Keratinocyte (primary cell): Measurements from ENCODE around the gene KCNJ1. TPM values are rescaled to one million over a fixed set of nuclear protein-coding genes. Genes with fewer than 3 reads are reported as not detected.

Source experiments
- DNase-seq: peaks from one replicate; pipeline ENCODE4 v3.0.0-alpha.2; 2011; ENCODE audit warnings: low read depth, missing footprints, low spot score
- FAIRE-seq: peaks from 2 replicates; lab custom pipeline; 2011; peaks lifted over from hg19 to GRCh38; lab: Jason Lieb, UNC
- H2AFZ ChIP-seq: 2 replicates; pipeline ENCODE4 v1.6.0; 2012; ENCODE audit warnings: low read length, control low read depth, inconsistent platforms; ENCODE audit not compliant: control insufficient read depth
- H3K27ac ChIP-seq: 2 replicates; pipeline ENCODE4 v1.5.1; 2011; ENCODE audit warnings: low read length; ENCODE audit not compliant: control insufficient read depth, insufficient read depth
- H3K27me3 ChIP-seq: 3 replicates; pipeline ENCODE4 v1.6.0; 2011; ENCODE audit warnings: low read length; ENCODE audit not compliant: control insufficient read depth, insufficient read depth; ENCODE audit errors: extremely low read depth
- H3K36me3 ChIP-seq, 2 experiments: 2 replicates in 1 of 2; 3 replicates in 1 of 2; pipeline ENCODE4 v1.5.1; 2011; ENCODE audit warnings: low read length in 2 of 2, mild to moderate bottlenecking in 1 of 2; ENCODE audit not compliant: control insufficient read depth in 2 of 2, insufficient read depth in 2 of 2; ENCODE audit errors: extremely low read depth in 1 of 2
- H3K4me1 ChIP-seq: 3 replicates; pipeline ENCODE4 v1.5.1; 2011; ENCODE audit warnings: low read length; ENCODE audit not compliant: control insufficient read depth, insufficient read depth; ENCODE audit errors: extremely low read depth
- H3K4me2 ChIP-seq: 3 replicates; pipeline ENCODE4 v1.6.0; 2011; ENCODE audit warnings: low read depth, low read length; ENCODE audit not compliant: control insufficient read depth, insufficient read depth; ENCODE audit errors: extremely low read depth
- H3K4me3 ChIP-seq, 3 experiments: fragments of 200-600 bp in 1 of 3; sonication (generic) in 1 of 3; 2 replicates in 2 of 3; 3 replicates in 1 of 3; pipeline ENCODE4 v1.5.1; 2011 to 2016; ENCODE audit warnings: low read length in 3 of 3, mild to moderate bottlenecking in 3 of 3, control low read depth in 2 of 3, inconsistent platforms in 1 of 3, low read depth in 1 of 3, mixed read lengths in 1 of 3, mixed run types in 1 of 3, moderate library complexity in 1 of 3; ENCODE audit not compliant: control insufficient read depth in 2 of 3, insufficient read depth in 2 of 3; ENCODE audit errors: extremely low read depth in 1 of 3
- H3K79me2 ChIP-seq: 2 replicates; pipeline ENCODE4 v1.6.0; 2012; ENCODE audit warnings: low read length; ENCODE audit not compliant: control insufficient read depth, insufficient read depth
- H3K9ac ChIP-seq: 3 replicates; pipeline ENCODE4 v1.6.0; 2011; ENCODE audit warnings: low read length; ENCODE audit not compliant: control insufficient read depth, insufficient read depth; ENCODE audit errors: extremely low read depth
- H3K9me1 ChIP-seq: 3 replicates; pipeline ENCODE4 v1.6.0; 2011; ENCODE audit warnings: low read length; ENCODE audit not compliant: control insufficient read depth, insufficient read depth; ENCODE audit errors: extremely low read depth
- H3K9me3 ChIP-seq: 2 replicates; pipeline ENCODE4 v1.5.1; 2012; ENCODE audit warnings: low read depth, low read length; ENCODE audit not compliant: control insufficient read depth
- H4K20me1 ChIP-seq: 3 replicates; pipeline ENCODE4 v1.6.0; 2011; ENCODE audit warnings: low read length; ENCODE audit not compliant: control insufficient read depth, insufficient read depth; ENCODE audit errors: extremely low read depth
- EZH2 ChIP-seq: IDR thresholded peaks from one replicate; pipeline ENCODE4 v1.6.1; 2012; ENCODE audit warnings: inconsistent platforms, mild to moderate bottlenecking, low read length, moderate library complexity
- dilution Hi-C: fragments of 300-500 bp; cut with MboI; formaldehyde crosslinking; loops from one replicate; pipeline ENCODE4 v1.7.0; 2020; ENCODE audit warnings: low sequenced_read_pairs; ENCODE audit not compliant: extremely low pct_ligation_motif_present
- polyA plus RNA-seq, 5 experiments: library from polyadenylated mRNA; depleted of rRNA in 3 of 5; stranded (reverse) in 3 of 5; stranded (forward) in 1 of 5; unstranded in 1 of 5; fragments of >200 nt; gene quantifications; 1 replicate in 1 of 5; 2 replicates in 3 of 5; 3 replicates in 1 of 5; pipeline versions ENCODE4 v1.2.1 to v1.2.3, GENCODE V29; 2011 to 2012; ENCODE audit warnings: missing spikeins in 2 of 5, low read depth in 1 of 5, low replicate concordance in 1 of 5
- TF ChIP-seq, protein P1 (sequence below), 3 experiments: IDR thresholded peaks in 1 of 3; conservative IDR thresholded peaks in 1 of 3; optimal IDR thresholded peaks in 1 of 3; 2 replicates in 2 of 3; 3 replicates in 1 of 3; pipeline versions ENCODE3 to v1.5.1; 2011; ENCODE audit warnings: low read length in 3 of 3, mild to moderate bottlenecking in 3 of 3, moderate library complexity in 2 of 3, control low read depth in 1 of 3, inconsistent platforms in 1 of 3; ENCODE audit not compliant: insufficient read depth in 2 of 3; ENCODE audit errors: extremely low read depth in 1 of 3

The KCNJ1 gene
- polyA plus RNA-seq, 1 donor (not counting 4 experiments of a cell fraction or from before 2014, with no cell fraction given) = 0.12 TPM

DNA sequence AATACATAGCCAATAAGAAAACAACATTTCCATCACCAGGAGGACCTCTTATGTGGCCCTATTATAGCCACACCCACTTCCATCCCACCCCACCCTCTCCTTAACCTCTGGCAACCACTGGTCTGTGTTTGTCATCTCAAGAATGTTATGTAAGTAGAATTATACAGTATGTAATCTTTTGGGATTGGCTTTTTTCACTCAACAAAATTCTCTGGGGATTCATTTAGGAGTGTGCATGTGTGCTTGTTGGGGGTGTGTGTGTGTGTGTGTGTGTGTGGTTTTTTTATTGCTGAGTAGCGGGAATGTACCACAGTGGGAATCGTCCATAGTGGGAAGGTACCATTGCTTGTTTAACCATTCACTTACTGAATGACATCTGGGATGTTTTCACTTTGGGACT is 29.3 kb upstream of the KCNJ1 start:
- no peak for TF ChIP-seq EZH2
- TF ChIP-seq, protein P1, sequence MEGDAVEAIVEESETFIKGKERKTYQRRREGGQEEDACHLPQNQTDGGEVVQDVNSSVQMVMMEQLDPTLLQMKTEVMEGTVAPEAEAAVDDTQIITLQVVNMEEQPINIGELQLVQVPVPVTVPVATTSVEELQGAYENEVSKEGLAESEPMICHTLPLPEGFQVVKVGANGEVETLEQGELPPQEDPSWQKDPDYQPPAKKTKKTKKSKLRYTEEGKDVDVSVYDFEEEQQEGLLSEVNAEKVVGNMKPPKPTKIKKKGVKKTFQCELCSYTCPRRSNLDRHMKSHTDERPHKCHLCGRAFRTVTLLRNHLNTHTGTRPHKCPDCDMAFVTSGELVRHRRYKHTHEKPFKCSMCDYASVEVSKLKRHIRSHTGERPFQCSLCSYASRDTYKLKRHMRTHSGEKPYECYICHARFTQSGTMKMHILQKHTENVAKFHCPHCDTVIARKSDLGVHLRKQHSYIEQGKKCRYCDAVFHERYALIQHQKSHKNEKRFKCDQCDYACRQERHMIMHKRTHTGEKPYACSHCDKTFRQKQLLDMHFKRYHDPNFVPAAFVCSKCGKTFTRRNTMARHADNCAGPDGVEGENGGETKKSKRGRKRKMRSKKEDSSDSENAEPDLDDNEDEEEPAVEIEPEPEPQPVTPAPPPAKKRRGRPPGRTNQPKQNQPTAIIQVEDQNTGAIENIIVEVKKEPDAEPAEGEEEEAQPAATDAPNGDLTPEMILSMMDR (optimal IDR thresholded peaks at IDR 0.05 in 1 of 3, IDR thresholded peaks at IDR 0.05 in 1 of 3, conservative IDR thresholded peaks at IDR 0.05 in 1 of 3; ENCODE audit: extremely low read depth in 1 of 3, insufficient read depth in 2 of 3, low read length in 3 of 3) = no peak
- DNase-seq (no peak), FAIRE-seq (no peak)
- Histone ChIP-seq H2AFZ (no peak overlapping the region), H3K4me3 (no peak overlapping the region), H3K36me3 (no peaks in the 10 kb centered on the region), H4K20me1 (no peaks in the 10 kb centered on the region), H3K4me2 (no peak overlapping the region), H3K4me1 (peaks cover 10% of the 10 kb centered on the region), H3K79me2 (no peaks in the 10 kb centered on the region), H3K9me1 (no peaks in the 10 kb centered on the region), H3K27me3 (peaks cover 3% of the 10 kb centered on the region), H3K9me3 (no peaks in the 10 kb centered on the region), H3K27ac (no peak overlapping the region), H3K9ac (no peak overlapping the region)
- dilution Hi-C loops = no loop called here

DNA sequence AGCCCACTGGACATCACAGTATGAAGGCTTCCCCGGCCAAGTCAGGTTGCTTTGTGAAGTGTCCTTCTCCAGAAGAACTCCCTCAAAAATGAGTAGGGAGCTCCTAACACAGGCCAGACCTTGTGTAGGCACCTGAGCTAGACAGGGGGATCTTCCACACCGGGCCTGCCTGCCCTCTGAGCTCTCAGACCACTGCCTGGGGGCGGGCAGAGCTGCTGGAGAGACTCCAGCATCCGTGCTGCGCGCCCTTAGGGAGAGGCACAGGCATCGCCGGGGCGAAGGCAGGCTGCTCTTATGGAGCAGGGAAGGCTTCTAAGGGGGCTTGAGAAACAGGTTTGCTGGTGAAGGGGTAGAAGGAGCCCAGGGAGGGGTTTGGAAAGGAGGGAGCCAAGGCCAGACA is 28.4 kb upstream of the KCNJ1 start:
- Histone ChIP-seq H3K79me2 (no peaks in the 10 kb centered on the region), H3K4me3 (no peak overlapping the region), H3K9me1 (no peaks in the 10 kb centered on the region), H3K4me1 (peaks cover 12% of the 10 kb centered on the region), H4K20me1 (no peaks in the 10 kb centered on the region), H3K9me3 (no peaks in the 10 kb centered on the region), H2AFZ (no peak overlapping the region), H3K9ac (no peak overlapping the region), H3K4me2 (no peak overlapping the region), H3K36me3 (no peaks in the 10 kb centered on the region), H3K27ac (no peak overlapping the region), H3K27me3 (peaks cover 4% of the 10 kb centered on the region)
- no peak for FAIRE-seq
- no peak for TF ChIP-seq EZH2
- TF ChIP-seq, protein P1 (optimal IDR thresholded peaks at IDR 0.05 in 1 of 3, IDR thresholded peaks at IDR 0.05 in 1 of 3, conservative IDR thresholded peaks at IDR 0.05 in 1 of 3; ENCODE audit: extremely low read depth in 1 of 3, insufficient read depth in 2 of 3, low read length in 3 of 3) = no peak
- DNase-seq = no peak
- dilution Hi-C loops = no loop called here
